Keratinocyte (primary cell): ENCODE measurements around the gene CLK4. TPM values are rescaled to one million over a fixed set of nuclear protein-coding genes. Genes with fewer than 3 reads are reported as not detected.

ENCODE experiments used
- DNase-seq: peaks from one replicate; pipeline ENCODE4 v3.0.0-alpha.2; 2011; ENCODE audit warnings: low read depth, missing footprints, low spot score
- FAIRE-seq: peaks from 2 replicates; lab custom pipeline; 2011; peaks lifted over from hg19 to GRCh38; lab: Jason Lieb, UNC
- H2AFZ ChIP-seq: 2 replicates; pipeline ENCODE4 v1.6.0; 2012; ENCODE audit warnings: low read length, control low read depth, inconsistent platforms; ENCODE audit not compliant: control insufficient read depth
- H3K27ac ChIP-seq: 2 replicates; pipeline ENCODE4 v1.5.1; 2011; ENCODE audit warnings: low read length; ENCODE audit not compliant: control insufficient read depth, insufficient read depth
- H3K27me3 ChIP-seq: 3 replicates; pipeline ENCODE4 v1.6.0; 2011; ENCODE audit warnings: low read length; ENCODE audit not compliant: control insufficient read depth, insufficient read depth; ENCODE audit errors: extremely low read depth
- H3K36me3 ChIP-seq, 2 experiments: 2 replicates in 1 of 2; 3 replicates in 1 of 2; pipeline ENCODE4 v1.5.1; 2011; ENCODE audit warnings: low read length in 2 of 2, mild to moderate bottlenecking in 1 of 2; ENCODE audit not compliant: control insufficient read depth in 2 of 2, insufficient read depth in 2 of 2; ENCODE audit errors: extremely low read depth in 1 of 2
- H3K4me1 ChIP-seq: 3 replicates; pipeline ENCODE4 v1.5.1; 2011; ENCODE audit warnings: low read length; ENCODE audit not compliant: control insufficient read depth, insufficient read depth; ENCODE audit errors: extremely low read depth
- H3K4me2 ChIP-seq: 3 replicates; pipeline ENCODE4 v1.6.0; 2011; ENCODE audit warnings: low read depth, low read length; ENCODE audit not compliant: control insufficient read depth, insufficient read depth; ENCODE audit errors: extremely low read depth
- H3K4me3 ChIP-seq, 3 experiments: fragments of 200-600 bp in 1 of 3; sonication (generic) in 1 of 3; 2 replicates in 2 of 3; 3 replicates in 1 of 3; pipeline ENCODE4 v1.5.1; 2011 to 2016; ENCODE audit warnings: low read length in 3 of 3, mild to moderate bottlenecking in 3 of 3, control low read depth in 2 of 3, inconsistent platforms in 1 of 3, low read depth in 1 of 3, mixed read lengths in 1 of 3, mixed run types in 1 of 3, moderate library complexity in 1 of 3; ENCODE audit not compliant: control insufficient read depth in 2 of 3, insufficient read depth in 2 of 3; ENCODE audit errors: extremely low read depth in 1 of 3
- H3K79me2 ChIP-seq: 2 replicates; pipeline ENCODE4 v1.6.0; 2012; ENCODE audit warnings: low read length; ENCODE audit not compliant: control insufficient read depth, insufficient read depth
- H3K9ac ChIP-seq: 3 replicates; pipeline ENCODE4 v1.6.0; 2011; ENCODE audit warnings: low read length; ENCODE audit not compliant: control insufficient read depth, insufficient read depth; ENCODE audit errors: extremely low read depth
- H3K9me1 ChIP-seq: 3 replicates; pipeline ENCODE4 v1.6.0; 2011; ENCODE audit warnings: low read length; ENCODE audit not compliant: control insufficient read depth, insufficient read depth; ENCODE audit errors: extremely low read depth
- H3K9me3 ChIP-seq: 2 replicates; pipeline ENCODE4 v1.5.1; 2012; ENCODE audit warnings: low read depth, low read length; ENCODE audit not compliant: control insufficient read depth
- H4K20me1 ChIP-seq: 3 replicates; pipeline ENCODE4 v1.6.0; 2011; ENCODE audit warnings: low read length; ENCODE audit not compliant: control insufficient read depth, insufficient read depth; ENCODE audit errors: extremely low read depth
- EZH2 ChIP-seq: IDR thresholded peaks from one replicate; pipeline ENCODE4 v1.6.1; 2012; ENCODE audit warnings: inconsistent platforms, mild to moderate bottlenecking, low read length, moderate library complexity
- dilution Hi-C: fragments of 300-500 bp; cut with MboI; formaldehyde crosslinking; loops from one replicate; pipeline ENCODE4 v1.7.0; 2020; ENCODE audit warnings: low sequenced_read_pairs; ENCODE audit not compliant: extremely low pct_ligation_motif_present
- polyA plus RNA-seq, 5 experiments: library from polyadenylated mRNA; depleted of rRNA in 3 of 5; stranded (reverse) in 3 of 5; stranded (forward) in 1 of 5; unstranded in 1 of 5; fragments of >200 nt; gene quantifications; 1 replicate in 1 of 5; 2 replicates in 3 of 5; 3 replicates in 1 of 5; pipeline versions ENCODE4 v1.2.1 to v1.2.3, GENCODE V29; 2011 to 2012; ENCODE audit warnings: missing spikeins in 2 of 5, low read depth in 1 of 5, low replicate concordance in 1 of 5
- TF ChIP-seq, protein P1 (sequence below), 3 experiments: IDR thresholded peaks in 1 of 3; conservative IDR thresholded peaks in 1 of 3; optimal IDR thresholded peaks in 1 of 3; 2 replicates in 2 of 3; 3 replicates in 1 of 3; pipeline versions ENCODE3 to v1.5.1; 2011; ENCODE audit warnings: low read length in 3 of 3, mild to moderate bottlenecking in 3 of 3, moderate library complexity in 2 of 3, control low read depth in 1 of 3, inconsistent platforms in 1 of 3; ENCODE audit not compliant: insufficient read depth in 2 of 3; ENCODE audit errors: extremely low read depth in 1 of 3

The CLK4 gene
- polyA plus RNA-seq, 1 donor (not counting 4 experiments of a cell fraction or from before 2014, with no cell fraction given): 17.3 TPM

GRCh38 chr5:178650214-178650613 lies 23.4 kb upstream of the CLK4 start:
- dilution Hi-C loops: no loop called here
- TF ChIP-seq, protein P1, sequence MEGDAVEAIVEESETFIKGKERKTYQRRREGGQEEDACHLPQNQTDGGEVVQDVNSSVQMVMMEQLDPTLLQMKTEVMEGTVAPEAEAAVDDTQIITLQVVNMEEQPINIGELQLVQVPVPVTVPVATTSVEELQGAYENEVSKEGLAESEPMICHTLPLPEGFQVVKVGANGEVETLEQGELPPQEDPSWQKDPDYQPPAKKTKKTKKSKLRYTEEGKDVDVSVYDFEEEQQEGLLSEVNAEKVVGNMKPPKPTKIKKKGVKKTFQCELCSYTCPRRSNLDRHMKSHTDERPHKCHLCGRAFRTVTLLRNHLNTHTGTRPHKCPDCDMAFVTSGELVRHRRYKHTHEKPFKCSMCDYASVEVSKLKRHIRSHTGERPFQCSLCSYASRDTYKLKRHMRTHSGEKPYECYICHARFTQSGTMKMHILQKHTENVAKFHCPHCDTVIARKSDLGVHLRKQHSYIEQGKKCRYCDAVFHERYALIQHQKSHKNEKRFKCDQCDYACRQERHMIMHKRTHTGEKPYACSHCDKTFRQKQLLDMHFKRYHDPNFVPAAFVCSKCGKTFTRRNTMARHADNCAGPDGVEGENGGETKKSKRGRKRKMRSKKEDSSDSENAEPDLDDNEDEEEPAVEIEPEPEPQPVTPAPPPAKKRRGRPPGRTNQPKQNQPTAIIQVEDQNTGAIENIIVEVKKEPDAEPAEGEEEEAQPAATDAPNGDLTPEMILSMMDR (optimal IDR thresholded peaks at IDR 0.05 in 1 of 3, IDR thresholded peaks at IDR 0.05 in 1 of 3, conservative IDR thresholded peaks at IDR 0.05 in 1 of 3; ENCODE audit: extremely low read depth in 1 of 3, insufficient read depth in 2 of 3, low read length in 3 of 3): no peak
- TF ChIP-seq EZH2: no peak
- no peak overlapping the region for H3K27ac ChIP-seq

GRCh38 chr5:178649580-178649979 lies 22.7 kb upstream of the CLK4 start:
- Histone ChIP-seq H3K4me2 (no peak overlapping the region), H3K9me3 (no peaks in the 10 kb centered on the region), H4K20me1 (no peaks in the 10 kb centered on the region), H3K36me3 (no peaks in the 10 kb centered on the region), H3K27ac (no peak overlapping the region), H3K27me3 (no peaks in the 10 kb centered on the region), H3K9ac (no peak overlapping the region), H3K4me3 (no peak overlapping the region), H3K9me1 (no peaks in the 10 kb centered on the region), H3K79me2 (no peaks in the 10 kb centered on the region), H2AFZ (no peak overlapping the region), H3K4me1 (peaks cover 4% of the 10 kb centered on the region)
- dilution Hi-C loops: no loop called here
- DNase-seq (no peak), FAIRE-seq (no peak)
- TF ChIP-seq EZH2: no peak
- TF ChIP-seq, protein P1 (optimal IDR thresholded peaks at IDR 0.05 in 1 of 3, IDR thresholded peaks at IDR 0.05 in 1 of 3, conservative IDR thresholded peaks at IDR 0.05 in 1 of 3; ENCODE audit: extremely low read depth in 1 of 3, insufficient read depth in 2 of 3, low read length in 3 of 3): no peak

More at GRCh38 chr5:178650214-178650613, 23.4 kb upstream of the CLK4 start:
- Histone ChIP-seq H3K4me1 (peaks cover under 1% of the 10 kb centered on the region), H3K9me1 (no peaks in the 10 kb centered on the region), H4K20me1 (no peaks in the 10 kb centered on the region), H3K4me3 (no peak overlapping the region), H3K4me2 (no peak overlapping the region), H3K9me3 (no peaks in the 10 kb centered on the region), H3K36me3 (no peaks in the 10 kb centered on the region), H2AFZ (no peak overlapping the region), H3K9ac (no peak overlapping the region), H3K79me2 (no peaks in the 10 kb centered on the region), H3K27me3 (no peaks in the 10 kb centered on the region)
- DNase-seq: no peak
- FAIRE-seq: no peak
